HT1080 (cell line): Measurements from ENCODE around the gene IL23R. TPM values are rescaled to one million over a fixed set of nuclear protein-coding genes. Genes with fewer than 3 reads are reported as not detected.
"Not testable (repeated sequence)": the region's sequence is repeated elsewhere in the genome, so short reads cannot be mapped to it uniquely, and the experiment has no call there.

ENCODE experiments used
- DNase-seq: peaks from one replicate; pipeline ENCODE4 v3.0.0-alpha.2; 2015; ENCODE audit warnings: low read depth
- polyA plus RNA-seq, 2 experiments: library from polyadenylated mRNA; depleted of rRNA; stranded (reverse); fragments of >200 nt; gene quantifications; 2 replicates each; pipeline ENCODE4 v1.2.3, GENCODE V29; 2015
- total RNA-seq: library from RNA; depleted of rRNA; stranded (reverse); fragments of >200 nt; shearing (Covaris generic); gene quantifications from 2 replicates; pipeline ENCODE4 v1.2.3, GENCODE V29; 2014; rRNA removed

IL23R gene, protein sequence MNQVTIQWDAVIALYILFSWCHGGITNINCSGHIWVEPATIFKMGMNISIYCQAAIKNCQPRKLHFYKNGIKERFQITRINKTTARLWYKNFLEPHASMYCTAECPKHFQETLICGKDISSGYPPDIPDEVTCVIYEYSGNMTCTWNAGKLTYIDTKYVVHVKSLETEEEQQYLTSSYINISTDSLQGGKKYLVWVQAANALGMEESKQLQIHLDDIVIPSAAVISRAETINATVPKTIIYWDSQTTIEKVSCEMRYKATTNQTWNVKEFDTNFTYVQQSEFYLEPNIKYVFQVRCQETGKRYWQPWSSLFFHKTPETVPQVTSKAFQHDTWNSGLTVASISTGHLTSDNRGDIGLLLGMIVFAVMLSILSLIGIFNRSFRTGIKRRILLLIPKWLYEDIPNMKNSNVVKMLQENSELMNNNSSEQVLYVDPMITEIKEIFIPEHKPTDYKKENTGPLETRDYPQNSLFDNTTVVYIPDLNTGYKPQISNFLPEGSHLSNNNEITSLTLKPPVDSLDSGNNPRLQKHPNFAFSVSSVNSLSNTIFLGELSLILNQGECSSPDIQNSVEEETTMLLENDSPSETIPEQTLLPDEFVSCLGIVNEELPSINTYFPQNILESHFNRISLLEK
- total RNA-seq: 0.05 TPM in 1 of 2 replicates, not detected in the other
- 0.32 and 0.51 TPM in 2 replicates for polyA plus RNA-seq (2015; cell fraction: cytosol; rRNA removed)
- polyA plus RNA-seq (2015; cell fraction: nucleus; rRNA removed): 0.26 TPM in 1 of 2 replicates, not detected in the other

DNA sequence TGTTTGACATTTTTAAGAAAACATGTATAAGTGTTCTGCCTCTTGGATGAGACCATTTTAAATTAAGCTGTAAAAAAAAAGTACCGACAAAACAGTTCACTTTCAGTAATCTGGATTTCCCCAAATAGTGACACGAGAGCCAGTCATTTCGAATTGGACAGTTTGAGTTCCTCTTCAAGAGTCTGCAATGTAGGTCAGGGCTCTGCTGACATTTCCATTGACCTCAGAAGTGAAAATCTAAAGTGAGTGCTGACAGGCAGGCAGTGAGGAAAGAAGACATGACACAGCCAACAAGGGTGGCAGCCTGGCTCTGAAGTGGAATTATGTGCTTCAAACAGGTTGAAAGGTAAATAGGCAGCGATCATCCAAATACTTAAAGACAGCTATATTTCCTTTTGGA, at the start of gene IL23R:
IL23R (plus strand) TSS at position 259 of the 400 bp plus-strand sequence. CDS start 1,667 bp downstream, outside the sequence.
- DNase-seq: no peak

DNA sequence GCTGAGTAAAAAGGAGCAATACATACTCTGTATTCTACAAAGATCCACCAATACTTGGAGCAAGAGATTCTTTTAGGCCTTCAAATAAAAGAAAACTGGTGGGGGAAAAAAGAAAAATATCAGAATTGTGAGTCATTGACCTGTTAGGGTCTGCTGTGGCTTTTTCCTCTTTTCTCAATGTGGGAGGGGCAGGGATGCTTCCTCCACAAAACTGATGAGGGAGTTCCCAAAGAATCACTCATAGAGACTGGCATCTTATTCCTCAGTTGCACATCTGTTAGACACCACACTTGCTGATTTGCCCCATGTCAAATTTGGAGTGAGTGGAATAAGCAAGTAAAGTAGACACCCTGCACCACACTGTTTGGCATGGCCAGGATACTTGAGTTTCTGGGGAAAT, 48.1 kb upstream of the IL23R start:
- DNase-seq: peak; percentile 65

DNA sequence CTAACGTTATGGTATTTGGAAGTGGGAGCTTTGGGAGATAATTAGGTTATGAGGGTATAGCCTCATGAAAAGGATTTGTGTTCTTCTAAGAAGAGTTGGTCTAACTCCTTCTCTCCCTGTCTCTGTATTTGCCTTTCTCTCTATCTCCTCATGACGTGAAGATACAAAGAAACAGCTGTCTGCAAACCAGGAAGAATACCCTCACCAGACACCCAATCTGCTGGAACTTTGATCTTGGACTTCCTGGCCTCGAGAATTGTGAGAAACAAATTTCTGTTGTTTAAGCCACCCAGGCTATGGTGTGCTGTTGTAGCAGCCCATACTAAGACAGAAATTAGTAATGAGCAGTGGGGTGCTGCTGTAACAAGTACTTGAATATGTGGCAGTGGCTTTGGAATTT, 47.6 kb upstream of the IL23R start:
- no peak for DNase-seq

DNA sequence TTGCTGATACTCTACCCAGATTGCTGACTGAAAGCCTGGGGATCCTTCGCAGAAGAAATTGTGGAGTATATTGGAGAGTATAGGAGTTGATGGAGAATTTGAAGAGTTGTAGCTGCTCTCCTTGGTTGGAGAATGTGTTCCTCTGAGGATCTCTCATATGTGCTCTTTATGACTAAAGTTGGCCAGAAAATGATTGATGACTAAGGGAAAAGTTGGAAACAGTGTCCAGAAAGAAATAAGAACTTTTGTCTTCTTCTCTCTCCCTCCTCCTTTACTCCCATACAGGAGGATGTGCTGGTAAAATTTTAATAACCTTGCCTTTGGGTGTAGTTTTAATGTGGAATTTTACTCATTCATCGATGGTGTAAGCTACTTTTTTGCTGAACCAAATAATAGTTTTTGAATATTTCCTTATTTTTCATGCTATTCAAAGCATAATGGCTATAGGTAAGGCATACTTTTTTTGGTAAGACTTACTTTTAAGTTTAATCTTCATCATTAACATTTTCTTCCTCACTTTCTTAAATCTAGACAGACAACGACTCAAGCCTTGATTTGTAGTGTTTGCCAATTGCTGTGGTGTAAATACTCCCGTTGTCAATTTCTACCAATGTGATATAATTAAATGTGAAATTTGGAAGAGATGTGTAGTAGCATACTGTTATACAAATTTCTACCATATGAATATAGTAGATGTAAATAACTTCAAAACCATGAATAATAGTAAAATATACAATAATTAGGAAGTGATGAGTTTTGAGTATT, 45.2 kb upstream of the IL23R start:
- DNase-seq: no peak

DNA sequence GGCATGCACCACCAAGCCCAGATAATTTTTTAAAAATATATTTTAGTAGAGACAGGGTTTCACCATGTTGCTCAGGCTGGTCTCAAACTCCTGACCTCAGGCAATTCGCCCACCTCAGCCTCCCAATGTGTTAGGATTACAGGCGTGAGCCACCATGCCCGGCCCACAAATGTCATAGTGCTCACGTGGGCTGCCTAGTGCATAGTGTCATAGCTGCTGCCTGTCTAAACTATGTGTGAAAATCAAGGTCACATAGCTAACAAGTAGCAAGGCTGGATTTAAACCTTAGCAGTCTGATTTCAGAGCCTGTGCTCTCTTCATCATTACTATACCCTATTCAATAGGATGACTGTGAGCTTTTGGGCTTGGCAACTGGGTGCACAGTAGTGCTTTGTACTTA, 41.8 kb upstream of the IL23R start:
- no peak for DNase-seq

DNA sequence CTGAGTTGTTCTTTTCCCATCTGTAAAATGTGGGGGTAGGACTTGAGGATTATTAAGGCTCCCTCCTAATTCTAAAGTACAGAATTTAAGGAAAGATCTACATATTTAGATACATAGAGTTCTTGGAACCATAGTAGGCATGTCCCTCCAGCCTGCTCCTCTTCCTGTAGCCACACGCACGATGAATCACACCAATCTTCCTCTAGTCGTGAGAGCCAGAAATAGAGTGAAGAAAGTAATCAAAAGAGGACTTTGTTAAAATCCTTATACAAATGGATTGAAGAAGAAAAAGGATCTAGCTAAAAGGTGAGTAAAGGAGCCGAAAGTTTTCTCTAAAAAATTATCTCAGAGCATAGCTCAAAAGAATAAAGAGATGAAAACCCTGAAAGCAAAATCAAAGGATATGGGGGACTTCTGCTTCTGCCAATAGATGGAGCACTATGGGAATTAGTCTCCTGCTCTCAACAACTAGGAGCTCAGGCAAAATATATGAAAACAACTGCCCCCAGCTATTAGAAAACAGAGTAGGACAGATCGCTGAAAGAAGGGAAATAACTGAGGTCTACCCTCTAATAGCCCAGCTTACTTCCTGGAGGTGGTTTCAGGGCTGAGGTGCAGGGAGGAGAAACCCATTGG, 40.0 kb upstream of the IL23R start:
- peak; percentile 48 for DNase-seq

DNA sequence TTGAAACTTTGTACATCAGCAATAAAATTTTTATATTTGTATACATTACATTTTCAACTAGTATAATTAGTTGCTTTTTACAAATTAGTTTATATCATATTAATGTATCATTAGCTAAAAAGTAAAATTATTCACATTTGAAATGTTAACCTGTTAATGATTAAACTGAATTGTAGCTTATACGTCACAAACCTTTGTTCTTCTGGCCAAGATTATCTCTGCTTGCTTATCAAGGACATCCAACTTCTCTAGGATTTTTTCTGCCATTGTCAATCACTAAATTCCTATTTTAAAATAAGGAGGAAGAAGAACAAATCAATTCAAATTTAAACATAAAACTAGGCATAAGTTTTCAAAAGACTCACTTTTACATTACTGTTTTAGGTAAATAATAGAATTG, 39.3 kb upstream of the IL23R start:
- no peak for DNase-seq

DNA sequence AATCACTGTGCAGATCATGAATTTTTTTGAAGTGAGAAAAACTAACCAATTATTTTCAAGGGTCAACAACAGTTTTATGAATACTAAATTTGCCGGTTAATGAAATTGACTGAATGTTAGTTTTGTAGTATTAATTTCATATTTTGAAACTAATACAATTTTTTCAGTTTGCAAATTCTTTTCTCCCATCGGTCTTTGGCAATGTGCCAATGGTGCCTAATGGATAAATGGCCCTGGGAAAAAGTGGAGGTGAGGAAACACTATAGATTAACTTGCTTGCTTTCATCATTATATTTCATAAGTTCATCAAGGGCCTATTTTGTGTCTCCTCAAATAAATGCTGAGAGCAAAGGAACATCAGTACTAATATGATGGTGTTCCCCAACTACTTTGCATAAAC, 35.6 kb upstream of the IL23R start:
- DNase-seq: no peak

DNA sequence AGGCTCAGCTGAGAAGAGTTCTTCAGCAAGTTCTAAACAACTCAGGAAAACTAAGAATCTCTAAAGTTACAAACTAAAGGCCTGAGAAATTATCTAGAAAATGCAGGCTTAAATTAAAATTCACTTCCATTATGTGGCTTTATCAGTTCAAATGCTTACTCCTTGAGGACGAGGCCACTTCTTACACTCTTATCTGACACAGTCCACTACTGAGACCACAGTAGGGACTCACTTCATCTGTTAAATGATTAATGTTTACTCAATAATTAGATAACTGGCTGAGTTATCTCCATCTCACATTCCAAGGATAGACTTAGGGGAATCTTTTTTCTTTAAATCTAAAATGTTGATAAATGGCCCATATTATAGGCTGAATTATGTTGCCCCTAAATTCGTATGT, 33.1 kb upstream of the IL23R start:
- no peak for DNase-seq

DNA sequence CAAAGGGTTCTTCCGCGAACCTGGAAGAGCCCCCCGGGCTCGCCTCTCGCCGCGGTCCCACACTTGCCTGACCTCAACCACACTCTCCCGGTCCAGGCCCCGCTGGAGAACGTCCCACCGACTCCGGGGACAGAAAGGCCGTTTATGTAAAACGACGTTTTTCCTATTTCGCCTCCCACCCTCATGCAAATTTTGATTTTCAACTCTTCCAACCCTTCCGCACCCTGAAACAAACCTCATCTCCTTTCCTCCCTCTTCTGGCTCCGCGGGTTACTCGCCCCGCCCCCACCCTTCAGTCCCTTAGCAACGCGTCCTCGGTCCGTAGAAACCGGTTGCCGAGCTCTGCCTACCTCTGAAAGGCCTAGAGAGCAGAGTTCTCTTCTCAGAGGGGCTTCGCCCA, 31.6 kb upstream of the IL23R start, which contains the start of gene C1orf141:
C1orf141 (minus strand) TSS at position 276 of the 400 bp plus-strand sequence. CDS start 7,730 bp downstream, outside the sequence.
- no peak for DNase-seq

DNA sequence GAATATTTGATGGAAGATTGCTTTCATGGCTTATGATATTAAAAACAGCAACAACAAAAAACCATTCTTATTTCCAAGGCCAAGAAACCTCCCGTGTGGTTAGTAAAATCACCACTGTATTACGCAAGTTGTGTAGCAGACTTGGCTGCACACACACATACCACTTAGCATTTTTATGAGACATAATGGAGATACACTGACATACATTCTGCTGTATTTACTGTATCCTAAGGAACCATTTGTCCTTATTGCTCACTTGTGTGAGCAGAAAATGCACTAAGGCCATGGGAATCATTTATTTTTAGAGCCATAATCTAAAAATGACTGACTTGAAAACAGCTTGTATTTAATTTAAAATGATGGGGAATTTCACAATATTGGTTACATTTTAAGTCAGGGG, 30.9 kb upstream of the IL23R start:
- DNase-seq: no peak

DNA sequence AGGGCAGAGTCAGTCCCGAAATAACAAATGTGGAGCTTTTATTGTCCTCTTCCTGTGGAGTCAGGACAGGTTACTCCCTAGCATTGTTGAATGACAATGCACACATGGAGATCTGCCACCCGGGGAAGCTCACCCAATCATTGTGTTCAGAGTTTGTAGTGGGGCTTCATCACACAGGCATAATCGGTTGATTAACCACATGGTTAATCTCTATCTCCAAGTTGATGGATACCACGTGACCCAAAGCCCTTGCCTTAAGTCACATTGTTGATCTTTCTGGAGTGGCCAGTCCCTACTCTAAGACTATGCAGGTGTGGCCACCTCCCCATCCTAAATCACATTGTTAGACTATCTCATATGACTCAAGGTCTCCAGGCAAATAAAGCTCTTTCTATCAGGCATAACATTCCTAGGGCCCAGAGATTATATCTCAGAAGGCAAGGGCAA, 28.9 kb upstream of the IL23R start:
- DNase-seq: no peak

DNA sequence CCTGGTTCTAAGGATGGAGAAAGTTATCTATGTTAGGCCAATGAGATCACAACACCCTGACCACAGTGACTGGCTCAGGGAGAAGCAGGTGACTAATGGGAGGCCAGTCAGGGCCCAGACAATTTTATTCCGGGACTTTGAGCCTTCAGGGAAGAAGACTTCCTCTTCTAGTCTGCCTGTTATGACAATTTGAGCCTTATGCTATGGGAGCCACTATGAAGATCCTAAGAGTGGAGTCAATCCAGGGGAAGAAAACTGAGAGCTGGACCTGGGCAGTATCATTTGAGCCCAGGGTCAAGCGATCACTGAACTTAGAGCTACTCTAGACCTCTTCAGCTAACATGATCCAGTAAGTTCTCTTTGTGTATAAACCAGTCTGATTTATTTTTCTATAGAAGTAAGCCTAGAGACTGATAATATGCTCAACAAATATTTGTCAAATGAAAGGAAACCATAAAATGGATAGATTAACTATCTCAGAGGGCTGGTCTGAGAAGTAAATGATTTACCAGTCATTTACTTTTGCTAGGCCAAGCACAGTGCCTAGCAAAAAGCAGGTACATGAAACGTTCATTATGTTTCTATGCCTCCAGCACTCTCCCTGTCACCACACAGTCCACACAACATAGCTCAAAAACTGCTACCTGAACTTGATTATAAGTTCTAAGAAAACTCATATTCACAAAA, 27.3 kb upstream of the IL23R start:
- DNase-seq: no peak

DNA sequence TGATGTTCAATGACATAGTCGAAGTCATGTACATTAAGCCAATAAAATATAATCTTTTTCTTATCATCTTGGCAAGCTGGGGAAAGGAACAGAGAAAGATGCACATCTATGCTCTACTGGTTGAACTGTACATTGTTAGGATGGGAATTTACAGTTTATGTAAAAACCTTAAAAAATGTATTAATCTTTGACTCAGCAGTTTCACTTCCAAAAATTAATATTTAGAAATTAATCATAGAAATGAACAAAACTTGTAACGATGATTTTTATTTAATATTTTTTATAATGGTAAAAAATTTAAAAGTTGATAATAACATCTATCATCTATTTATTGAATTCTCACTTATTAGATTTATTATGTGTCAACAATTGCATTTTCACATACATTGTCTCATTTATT, 25.8 kb upstream of the IL23R start:
- no peak for DNase-seq

DNA sequence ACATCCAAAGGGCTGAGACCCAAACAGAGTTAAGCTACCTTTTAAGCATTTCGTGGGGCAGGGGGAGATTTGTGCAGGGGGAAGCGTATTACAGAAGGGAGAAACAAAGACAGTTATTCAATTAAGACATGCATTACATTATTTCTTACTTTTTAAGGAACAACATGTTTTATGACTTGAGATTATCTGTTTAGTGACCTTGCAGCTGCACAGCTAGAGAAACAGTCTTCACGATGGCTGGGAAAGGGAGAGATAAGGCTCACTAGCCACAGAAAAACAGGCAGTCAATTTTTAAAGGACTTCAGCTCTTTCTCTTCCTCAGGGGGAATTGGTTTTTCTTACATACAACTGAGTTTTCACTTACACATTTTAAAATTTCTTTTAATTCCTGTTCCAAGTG, 24.4 kb upstream of the IL23R start:
- not testable (repeated sequence) for DNase-seq

DNA sequence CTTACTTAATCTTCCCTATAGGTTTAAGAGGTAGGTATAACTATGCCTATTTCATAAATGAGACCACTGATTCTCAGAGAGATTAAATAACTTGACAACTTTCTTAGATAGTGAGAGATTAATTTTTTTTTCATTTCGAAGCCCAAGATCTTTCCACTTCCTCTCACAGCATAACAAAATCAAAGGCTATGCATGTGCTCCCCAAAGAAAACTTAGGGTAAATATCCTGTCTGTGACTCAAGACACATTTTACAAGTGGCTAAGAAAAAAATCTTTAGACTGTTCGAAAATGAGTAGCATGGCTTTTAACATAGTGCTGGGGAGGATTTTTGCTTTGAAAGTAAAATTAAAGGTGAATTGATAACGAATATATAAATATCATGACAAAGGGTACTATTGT, 23.3 kb upstream of the IL23R start:
- no peak for DNase-seq

DNA sequence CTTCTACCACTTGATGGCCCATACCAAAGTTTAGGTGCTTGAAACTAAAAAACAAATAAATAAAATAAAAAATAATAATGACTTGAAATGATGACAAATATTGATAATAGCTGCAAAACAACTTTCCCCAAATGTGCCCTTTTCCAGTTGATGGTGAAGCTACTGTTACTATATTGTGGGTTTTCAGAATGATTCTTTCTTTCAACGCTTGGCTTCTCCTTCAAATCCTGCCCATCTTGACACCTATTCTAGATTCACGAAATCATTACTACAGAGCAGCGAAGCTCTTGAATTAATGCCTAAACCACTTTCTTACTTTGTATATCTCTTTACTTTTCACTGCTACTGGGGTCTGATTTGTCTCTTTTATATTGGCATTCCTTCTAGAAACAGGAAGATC, 22.3 kb upstream of the IL23R start:
- no peak for DNase-seq

DNA sequence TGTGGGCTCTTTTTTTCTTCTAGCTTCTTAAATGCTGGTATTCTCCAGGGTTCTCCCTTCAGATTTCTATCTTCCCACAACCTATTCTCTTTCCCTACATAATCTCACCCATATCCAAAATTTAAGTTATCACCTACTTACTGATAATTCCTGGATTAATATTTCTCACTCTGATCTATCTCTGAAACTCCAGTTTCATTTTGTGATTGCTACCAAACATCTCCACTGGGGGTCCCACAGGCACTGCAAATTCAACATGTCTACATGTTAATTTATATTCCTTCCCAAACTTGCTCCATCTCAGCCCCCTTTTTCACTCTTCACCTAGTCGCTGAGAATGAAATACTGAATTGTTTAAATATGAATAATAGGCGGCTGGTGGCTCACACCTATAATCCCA, 21.6 kb upstream of the IL23R start:
- peak; percentile 12 for DNase-seq

DNA sequence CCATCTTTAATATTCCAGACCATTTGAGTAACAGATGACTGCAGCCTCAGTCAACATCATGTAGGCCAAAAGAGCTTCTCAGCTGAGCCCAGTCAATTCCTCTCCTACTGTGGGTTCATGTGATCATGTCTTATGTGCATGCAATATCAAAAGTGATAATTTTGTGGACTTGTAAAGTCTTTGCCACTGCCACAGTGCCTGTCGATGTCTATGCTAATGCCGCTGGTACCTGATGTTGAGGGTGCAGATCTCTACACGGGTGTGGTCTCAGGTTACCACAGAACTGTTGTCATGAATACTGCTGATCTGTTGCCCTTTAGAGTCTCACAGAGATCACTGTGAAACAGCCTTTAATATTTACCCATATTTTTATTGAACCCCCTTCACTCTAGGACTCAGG, 20.2 kb upstream of the IL23R start:
- no peak for DNase-seq

DNA sequence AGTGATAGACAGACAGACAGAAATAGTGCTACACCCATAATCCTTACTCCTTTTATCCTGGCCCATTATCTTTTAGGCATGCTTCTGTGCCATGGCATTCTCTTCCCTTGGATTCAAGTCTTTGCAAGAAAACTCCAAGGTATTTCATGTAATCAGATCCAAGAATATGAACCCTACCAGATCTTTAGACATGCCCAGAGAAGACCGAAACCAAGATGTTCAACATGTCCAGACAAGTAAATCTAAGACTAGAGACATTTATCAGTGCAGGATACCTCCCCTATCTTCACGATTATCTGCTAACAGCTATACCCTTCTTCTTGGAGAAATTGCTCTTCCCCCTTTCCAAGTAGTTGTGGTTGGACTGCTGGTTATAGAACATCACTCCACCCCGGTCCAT, 19.7 kb upstream of the IL23R start:
- DNase-seq: no peak

DNA sequence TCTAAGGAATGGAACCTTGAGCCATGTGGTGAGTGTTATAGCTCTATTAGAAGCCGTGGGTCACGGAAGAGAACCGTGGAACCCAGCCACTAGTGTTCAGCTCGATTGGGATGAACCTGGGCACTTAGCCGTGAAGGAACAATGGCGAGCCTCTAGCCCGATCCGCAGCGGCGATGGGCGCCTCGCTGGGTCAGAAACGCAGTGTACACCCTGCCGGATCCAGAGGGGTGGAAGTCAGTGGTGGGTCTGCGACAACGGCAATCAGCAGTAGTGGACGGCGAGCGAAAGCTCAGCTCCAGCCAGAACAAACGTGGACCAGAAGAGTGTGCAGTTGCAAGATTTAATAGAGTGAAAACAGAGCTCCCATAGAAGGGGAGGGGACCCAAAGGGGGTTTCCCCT, 18.3 kb upstream of the IL23R start:
- DNase-seq: not testable (repeated sequence)
